ENCODE measurements around the gene OCA2. TPM values are rescaled to one million over a fixed set of nuclear protein-coding genes. Genes with fewer than 3 reads are reported as not detected.
A peak's percentile ranks its signal among the peaks of the same experiment; 100 is the strongest.

Gene OCA2
- total RNA-seq, 1 donor from 2014 or later: 0.26 TPM

GRCh38 chr15:27742751-27743477, 356.2 kb downstream of the OCA2 start:
- DNase-seq (ENCODE audit: low read depth) (no peak), FAIRE-seq (peak; percentile 84)
- Histone ChIP-seq H3K4me3 (ENCODE audit: low read depth, low read length) (no peak overlapping the region), H3K27me3 (ENCODE audit: control insufficient read depth, insufficient read depth, low read length) (no peaks in the 10 kb centered on the region), H3K36me3 (ENCODE audit: control insufficient read depth, insufficient read depth, low read length) (no peaks in the 10 kb centered on the region)
- TF ChIP-seq CTCF (IDR thresholded peaks at IDR 0.05; ENCODE audit: insufficient read depth, low read length, severe bottlenecking): no peak

- no peak for FAIRE-seq
- no peaks in the 10 kb centered on the region for H3K27me3 ChIP-seq (ENCODE audit: control insufficient read depth, insufficient read depth, low read length)
Observed at GRCh38 chr15:27741226-27741860, 357.8 kb downstream of the OCA2 start.

GRCh38 chr15:27734785-27735495, 364.2 kb downstream of the OCA2 start:
- FAIRE-seq (no peak), DNase-seq (ENCODE audit: low read depth) (no peak)
- Histone ChIP-seq H3K27me3 (ENCODE audit: control insufficient read depth, insufficient read depth, low read length) (no peaks in the 10 kb centered on the region), H3K4me3 (ENCODE audit: low read depth, low read length) (no peak overlapping the region), H3K36me3 (ENCODE audit: control insufficient read depth, insufficient read depth, low read length) (no peaks in the 10 kb centered on the region)
- TF ChIP-seq CTCF (IDR thresholded peaks at IDR 0.05; ENCODE audit: insufficient read depth, low read length, severe bottlenecking): no peak

More at GRCh38 chr15:27741226-27741860, 357.8 kb downstream of the OCA2 start:
- no peak for DNase-seq (ENCODE audit: low read depth)
- no peak for TF ChIP-seq CTCF (IDR thresholded peaks at IDR 0.05; ENCODE audit: insufficient read depth, low read length, severe bottlenecking)
- Histone ChIP-seq H3K4me3 (ENCODE audit: low read depth, low read length) (no peak overlapping the region), H3K36me3 (ENCODE audit: control insufficient read depth, insufficient read depth, low read length) (no peaks in the 10 kb centered on the region)

- DNase-seq (ENCODE audit: low read depth) (no peak), FAIRE-seq (no peak)
- TF ChIP-seq CTCF (IDR thresholded peaks at IDR 0.05; ENCODE audit: insufficient read depth, low read length, severe bottlenecking): no peak
- Histone ChIP-seq H3K4me3 (ENCODE audit: low read depth, low read length) (no peak overlapping the region), H3K36me3 (ENCODE audit: control insufficient read depth, insufficient read depth, low read length) (no peaks in the 10 kb centered on the region), H3K27me3 (ENCODE audit: control insufficient read depth, insufficient read depth, low read length) (no peaks in the 10 kb centered on the region)
Observed at GRCh38 chr15:27731776-27732175, 367.3 kb downstream of the OCA2 start.

GRCh38 chr15:27730868-27731267, 368.2 kb downstream of the OCA2 start:
- FAIRE-seq: no peak
- DNase-seq (ENCODE audit: low read depth): peak; percentile 32
- H3K36me3 ChIP-seq (ENCODE audit: control insufficient read depth, insufficient read depth, low read length): no peaks in the 10 kb centered on the region

More at GRCh38 chr15:27730868-27731267, 368.2 kb downstream of the OCA2 start:
- no peak for TF ChIP-seq CTCF (IDR thresholded peaks at IDR 0.05; ENCODE audit: insufficient read depth, low read length, severe bottlenecking)
- H3K27me3 ChIP-seq (ENCODE audit: control insufficient read depth, insufficient read depth, low read length): no peaks in the 10 kb centered on the region
- H3K4me3 ChIP-seq (ENCODE audit: low read depth, low read length): no peak overlapping the region
